Measurements from ENCODE around the gene TAF3.
"Not testable (repeated sequence)": the region's sequence is repeated elsewhere in the genome, so short reads cannot be mapped to it uniquely, and the experiment has no call there.

Gene TAF3

DNA sequence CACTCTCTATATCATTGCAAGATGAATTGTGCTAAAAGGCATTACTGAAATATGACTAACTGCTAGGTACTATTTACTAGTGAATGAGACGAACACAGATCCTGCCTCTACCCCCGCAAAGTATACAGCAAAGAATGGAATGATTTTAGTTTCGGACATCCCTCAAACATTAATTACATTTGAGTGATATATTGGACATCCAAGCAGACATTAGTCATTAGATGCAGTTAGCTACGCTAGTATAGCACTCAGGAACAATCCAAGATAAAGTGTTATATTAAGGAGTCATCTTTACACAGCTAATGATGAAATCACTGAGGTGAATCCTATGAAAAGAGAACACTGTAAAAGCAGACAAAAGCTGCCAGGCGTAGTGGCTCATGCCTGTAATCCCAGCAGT, 7.3 kb upstream of the TAF3 start:
- no peak for DNase-seq (ENCODE audit: low read depth)

GRCh38 chr10:7811743-7812142, 6.6 kb upstream of the TAF3 start:
- DNase-seq (ENCODE audit: low read depth), result not testable (repeated sequence)

DNA sequence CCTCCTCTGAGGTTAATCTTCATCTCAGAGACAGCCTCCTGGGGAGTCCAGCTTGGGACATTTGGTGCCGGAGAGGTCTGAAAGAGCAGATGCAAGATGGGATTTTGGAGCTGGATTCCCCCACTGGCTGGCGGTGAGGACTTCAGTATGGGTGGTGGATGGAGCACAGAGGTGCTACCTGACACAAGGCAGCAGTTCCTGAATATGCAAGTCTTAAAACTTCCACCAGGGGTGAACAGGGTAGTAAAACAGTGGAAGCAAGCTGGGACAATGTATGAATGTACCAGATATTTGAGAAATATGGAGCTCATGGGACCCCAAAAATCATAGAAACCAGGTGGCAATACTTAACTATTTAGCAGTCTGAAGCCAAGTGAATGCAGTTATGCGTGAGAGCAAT, 4.8 kb upstream of the TAF3 start:
- no peak for DNase-seq (ENCODE audit: low read depth)

DNA sequence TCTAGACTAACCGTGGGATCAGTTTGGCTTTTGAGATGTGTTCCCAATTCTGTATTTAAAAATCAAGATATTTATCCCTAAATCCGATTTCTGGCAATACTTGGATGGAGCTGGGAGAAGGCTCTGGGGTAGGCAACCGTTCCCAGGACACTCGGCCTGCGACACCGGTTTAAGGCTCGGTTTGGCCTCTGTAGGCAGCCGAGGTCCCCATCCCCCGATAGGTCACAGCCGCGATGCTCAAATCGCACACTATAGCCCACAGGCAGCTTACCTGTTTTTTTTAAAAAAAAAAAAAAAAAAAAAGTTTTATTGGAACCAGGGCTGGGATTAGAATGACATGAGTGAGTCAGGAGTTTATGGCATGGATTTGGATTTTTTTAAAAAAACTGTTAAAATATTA, 729 bp upstream of the TAF3 start:
- no peak for DNase-seq (ENCODE audit: low read depth)

DNA sequence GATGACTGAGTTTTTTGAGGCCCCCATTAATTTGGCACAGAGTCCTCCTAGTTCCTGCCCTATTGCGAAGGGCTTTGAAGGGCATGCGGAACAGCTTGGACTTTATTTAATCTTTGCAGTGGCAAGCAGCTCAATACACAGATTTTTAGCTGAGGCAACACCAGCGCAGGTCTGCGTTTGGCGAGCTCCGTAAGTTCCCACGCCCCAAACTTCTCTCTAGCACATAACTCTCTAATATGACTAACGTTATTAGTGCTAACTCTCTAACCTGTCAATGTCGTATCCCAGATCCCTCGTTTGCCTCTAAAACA, 366 bp upstream of the TAF3 start:
- DNase-seq (ENCODE audit: low read depth), result no peak

- no peak for DNase-seq (ENCODE audit: low read depth)
These were observed 786 bp downstream of the TAF3 start for GRCh38 chr10:7819121-7819460.

DNA sequence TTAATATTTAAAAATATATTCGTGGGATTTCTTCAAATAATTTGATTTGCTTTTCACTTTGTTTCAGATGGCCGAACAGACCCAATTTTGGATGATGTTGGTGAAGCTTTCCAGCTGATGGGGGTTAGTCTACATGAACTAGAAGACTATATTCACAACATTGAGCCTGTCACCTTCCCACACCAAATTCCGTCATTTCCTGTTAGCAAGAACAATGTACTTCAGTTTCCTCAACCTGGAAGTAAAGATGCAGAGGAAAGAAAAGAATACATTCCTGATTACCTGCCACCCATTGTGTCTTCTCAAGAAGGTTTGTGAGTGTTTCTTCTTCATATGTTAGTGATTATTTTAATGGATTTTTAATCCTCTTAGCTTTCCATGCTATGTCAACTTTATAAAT, 5.9 kb downstream of the TAF3 start:
- no peak for DNase-seq (ENCODE audit: low read depth)

DNA sequence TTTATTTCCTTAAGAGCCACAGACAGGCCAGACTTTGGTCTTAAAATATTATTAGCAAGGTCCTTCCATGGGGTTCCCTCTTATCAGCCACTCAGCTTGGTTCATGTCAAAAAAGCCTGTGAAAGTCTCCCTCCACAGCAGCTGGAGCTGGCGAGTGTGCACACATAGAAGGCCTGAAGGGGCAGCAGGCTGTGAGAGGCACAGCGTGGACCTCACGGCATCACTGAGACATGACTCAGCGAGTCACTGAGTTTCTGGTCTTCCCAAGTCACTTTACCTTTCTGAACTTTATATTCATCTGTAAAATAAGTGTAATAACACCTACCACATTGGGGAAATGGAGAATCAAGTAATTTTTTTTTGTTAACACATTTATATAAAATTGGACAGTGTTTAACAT, 8.7 kb downstream of the TAF3 start:
- no peak for DNase-seq (ENCODE audit: low read depth)

GRCh38 chr10:7829289-7829834, 11.1 kb downstream of the TAF3 start:
- DNase-seq (ENCODE audit: low read depth), result no peak

DNA sequence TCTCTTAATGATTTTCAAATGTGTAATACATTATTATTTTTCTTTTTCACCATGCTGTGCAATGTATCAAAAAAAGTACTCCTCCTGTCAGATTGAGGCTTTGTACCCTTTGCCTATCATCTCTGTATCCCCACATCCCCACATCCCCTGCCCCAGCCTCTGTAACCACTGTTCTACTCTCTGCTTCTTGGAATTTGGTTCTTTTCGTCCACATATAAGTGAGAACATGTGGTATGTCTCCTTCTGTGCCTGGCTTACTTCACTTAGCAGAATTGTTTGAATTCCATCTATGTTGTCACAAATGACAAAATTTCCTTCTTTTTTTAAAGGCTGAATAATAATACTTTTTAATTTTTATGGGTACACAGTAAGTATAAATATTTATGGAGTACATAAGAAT, 13.8 kb downstream of the TAF3 start:
- no peak for DNase-seq (ENCODE audit: low read depth)

DNA sequence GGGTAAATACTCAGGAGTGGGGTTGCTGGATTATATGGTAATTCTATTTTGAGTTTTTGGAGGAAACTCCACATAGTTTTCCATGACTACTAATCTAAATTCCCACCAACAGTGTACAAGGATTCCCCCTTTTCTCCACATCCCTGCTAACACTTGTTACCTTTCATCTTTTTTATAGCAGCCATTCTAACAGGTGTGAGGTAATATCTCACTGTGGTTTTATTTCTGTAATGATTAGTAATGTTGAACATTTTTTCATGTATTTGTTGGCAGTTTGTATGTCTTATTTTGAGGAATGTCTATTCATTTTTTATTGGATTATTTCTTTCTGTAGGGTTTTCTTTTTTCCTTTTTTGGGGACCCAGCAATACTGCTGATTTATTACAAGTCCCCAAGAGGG, 14.9 kb downstream of the TAF3 start:
- no peak for DNase-seq (ENCODE audit: low read depth)

DNA sequence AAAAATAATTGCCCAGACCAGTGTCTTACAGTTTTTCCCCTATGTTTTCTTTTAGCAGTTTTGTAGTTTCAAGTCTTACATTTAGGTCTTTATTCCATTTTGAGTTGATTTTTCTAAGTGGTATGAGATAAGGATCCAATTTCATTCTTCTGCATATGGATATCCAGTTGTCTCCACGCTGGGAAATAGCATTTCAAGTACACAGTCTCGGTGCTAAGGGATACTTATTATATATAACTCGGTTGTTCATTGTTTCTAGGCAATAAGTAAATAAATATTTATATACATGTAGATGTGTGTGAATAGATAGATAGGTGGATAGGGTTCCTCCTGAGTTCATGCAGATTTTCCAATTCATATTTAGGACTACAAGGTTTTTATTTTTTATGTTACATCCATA, 16.0 kb downstream of the TAF3 start:
- no peak for DNase-seq (ENCODE audit: low read depth)

- DNase-seq (ENCODE audit: low read depth), result no peak
These were observed 18.3 kb downstream of the TAF3 start for GRCh38 chr10:7836571-7836970.

- peak; percentile 4 for DNase-seq (ENCODE audit: low read depth)
These were observed 28.3 kb downstream of the TAF3 start for GRCh38 chr10:7846591-7846990.

GRCh38 chr10:7853226-7853842, 35.0 kb downstream of the TAF3 start:
- no peak for DNase-seq (ENCODE audit: low read depth)

GRCh38 chr10:7853890-7854289, 35.6 kb downstream of the TAF3 start:
- no peak for DNase-seq (ENCODE audit: low read depth)

- no peak for DNase-seq (ENCODE audit: low read depth)
These were observed 36.9 kb downstream of the TAF3 start for GRCh38 chr10:7855205-7855604.

- DNase-seq (ENCODE audit: low read depth), result no peak
These were observed 38.4 kb downstream of the TAF3 start for GRCh38 chr10:7856678-7857077.

- DNase-seq (ENCODE audit: low read depth), result no peak
These were observed 39.0 kb downstream of the TAF3 start for GRCh38 chr10:7857262-7857661.

- DNase-seq (ENCODE audit: low read depth), result no peak
These were observed 43.3 kb downstream of the TAF3 start for GRCh38 chr10:7861509-7862120.

GRCh38 chr10:7862121-7862514, 43.8 kb downstream of the TAF3 start:
- DNase-seq (ENCODE audit: low read depth), result no peak

- no peak for DNase-seq (ENCODE audit: low read depth)
These were observed 47.9 kb downstream of the TAF3 start for GRCh38 chr10:7866176-7866575.

GRCh38 chr10:7872041-7872442, 53.7 kb downstream of the TAF3 start:
- DNase-seq (ENCODE audit: low read depth), result no peak

DNA sequence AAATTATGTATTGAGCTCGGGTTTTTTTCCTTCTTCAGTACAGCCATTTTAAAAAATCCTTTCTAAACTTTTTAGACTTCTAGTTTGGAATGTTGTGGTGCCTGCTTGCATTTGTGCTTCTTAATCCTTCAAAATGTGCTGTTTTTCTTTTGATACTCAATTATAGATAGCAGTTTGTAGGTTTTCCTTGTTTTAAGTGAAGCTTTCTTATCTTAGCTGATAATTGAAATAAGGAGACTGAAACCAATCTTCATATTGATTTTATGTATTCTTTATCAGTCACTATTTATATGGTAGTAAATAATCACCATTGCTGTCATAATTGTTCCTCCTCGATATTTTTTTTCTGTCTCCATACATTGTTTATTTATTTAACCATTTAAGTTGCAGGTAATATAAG, 56.6 kb downstream of the TAF3 start:
- DNase-seq (ENCODE audit: low read depth), result no peak

All from HS-5 (cell line).